ENCODE measurements around the gene MXD4. TPM values are rescaled to one million over a fixed set of nuclear protein-coding genes. Genes with fewer than 3 reads are reported as not detected.

The MXD4 gene
- polyA plus RNA-seq, 1 experiment: 58.3 TPM

DNA sequence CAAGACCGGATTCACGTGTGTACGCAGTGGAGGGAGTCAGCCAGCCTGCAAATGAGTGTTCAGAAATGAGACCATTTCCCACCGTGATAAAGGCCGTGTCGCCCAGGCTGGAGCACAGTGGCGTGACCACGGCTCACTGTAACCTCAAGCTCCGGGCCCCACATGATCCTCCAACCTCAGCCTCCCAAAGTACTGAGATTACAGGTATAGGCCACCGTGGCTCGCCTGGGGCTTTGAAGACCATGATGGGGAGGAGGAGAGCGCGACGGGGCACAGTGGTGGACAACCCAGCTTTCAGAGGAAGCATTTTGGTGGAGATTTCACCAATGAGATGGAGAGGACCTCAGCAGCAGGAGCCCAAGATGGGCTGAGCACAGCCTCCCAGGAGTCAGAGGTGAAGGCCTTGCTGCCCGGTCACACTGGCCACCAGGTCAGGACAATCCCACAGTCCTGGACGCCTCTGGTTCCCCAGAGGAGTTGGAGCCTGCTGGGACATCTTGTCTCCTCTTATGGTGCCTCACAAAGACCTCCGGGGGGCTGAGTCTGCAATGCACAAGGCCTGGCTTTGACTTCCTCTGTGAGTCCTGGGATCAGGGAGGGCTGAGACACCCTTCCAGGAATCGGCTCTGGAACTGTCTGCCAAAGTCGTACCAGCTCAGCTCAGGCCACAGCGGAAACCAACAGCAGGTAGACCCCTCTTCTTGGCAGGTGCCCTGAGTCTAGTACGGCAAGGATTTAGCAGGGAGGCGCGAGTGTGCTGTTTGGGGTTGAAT is 22.4 kb upstream of the MXD4 start:
- TF ChIP-seq, protein P1, sequence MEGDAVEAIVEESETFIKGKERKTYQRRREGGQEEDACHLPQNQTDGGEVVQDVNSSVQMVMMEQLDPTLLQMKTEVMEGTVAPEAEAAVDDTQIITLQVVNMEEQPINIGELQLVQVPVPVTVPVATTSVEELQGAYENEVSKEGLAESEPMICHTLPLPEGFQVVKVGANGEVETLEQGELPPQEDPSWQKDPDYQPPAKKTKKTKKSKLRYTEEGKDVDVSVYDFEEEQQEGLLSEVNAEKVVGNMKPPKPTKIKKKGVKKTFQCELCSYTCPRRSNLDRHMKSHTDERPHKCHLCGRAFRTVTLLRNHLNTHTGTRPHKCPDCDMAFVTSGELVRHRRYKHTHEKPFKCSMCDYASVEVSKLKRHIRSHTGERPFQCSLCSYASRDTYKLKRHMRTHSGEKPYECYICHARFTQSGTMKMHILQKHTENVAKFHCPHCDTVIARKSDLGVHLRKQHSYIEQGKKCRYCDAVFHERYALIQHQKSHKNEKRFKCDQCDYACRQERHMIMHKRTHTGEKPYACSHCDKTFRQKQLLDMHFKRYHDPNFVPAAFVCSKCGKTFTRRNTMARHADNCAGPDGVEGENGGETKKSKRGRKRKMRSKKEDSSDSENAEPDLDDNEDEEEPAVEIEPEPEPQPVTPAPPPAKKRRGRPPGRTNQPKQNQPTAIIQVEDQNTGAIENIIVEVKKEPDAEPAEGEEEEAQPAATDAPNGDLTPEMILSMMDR (IDR thresholded peaks at IDR 0.05; ENCODE audit: insufficient read depth, low read depth, low read length): no peak

GRCh38 chr4:2283199-2283711 is 21.3 kb upstream of the MXD4 start:
- TF ChIP-seq, protein P1 (IDR thresholded peaks at IDR 0.05; ENCODE audit: insufficient read depth, low read depth, low read length): no peak
- no peaks in the 10 kb centered on the region for H3K36me3 ChIP-seq (ENCODE audit: control insufficient read depth, insufficient read depth, low read length)
- POLR2A ChIA-PET: no interaction called here
- no peak for DNase-seq (ENCODE audit: low read depth)
- CTCF ChIA-PET: no interaction called here
- H3K4me3 ChIP-seq (ENCODE audit: low read depth, low read length): no peak overlapping the region
- H3K27me3 ChIP-seq (ENCODE audit: control insufficient read depth, insufficient read depth, low read length): peaks cover 3% of the 10 kb centered on the region; the same call in 1 of the 2 replicates

More for the DNA sequence above, 22.4 kb upstream of the MXD4 start:
- no peaks in the 10 kb centered on the region for H3K36me3 ChIP-seq (ENCODE audit: control insufficient read depth, insufficient read depth, low read length)
- H3K27me3 ChIP-seq (ENCODE audit: control insufficient read depth, insufficient read depth, low read length): peaks cover 3% of the 10 kb centered on the region; the same call in 1 of the 2 replicates
- DNase-seq (ENCODE audit: low read depth): no peak
- no peak overlapping the region for H3K4me3 ChIP-seq (ENCODE audit: low read depth, low read length)
- ChIA-PET POLR2A (no interaction called here), CTCF (no interaction called here)

GRCh38 chr4:2281575-2282343 is 19.9 kb upstream of the MXD4 start:
- ChIA-PET POLR2A (no interaction called here), CTCF (interaction anchor here (0.8 kb wide), 1 partner anchor 72 kb away, joined by 3 read pairs; no protein-coding TSS in a partner anchor)
- TF ChIP-seq, protein P1 (IDR thresholded peaks at IDR 0.05; ENCODE audit: insufficient read depth, low read depth, low read length): no peak
- Histone ChIP-seq H3K4me3 (ENCODE audit: low read depth, low read length) (no peak overlapping the region), H3K36me3 (ENCODE audit: control insufficient read depth, insufficient read depth, low read length) (no peaks in the 10 kb centered on the region), H3K27me3 (ENCODE audit: control insufficient read depth, insufficient read depth, low read length) (peaks cover 3% of the 10 kb centered on the region; the same call in 1 of the 2 replicates)
- no peak for DNase-seq (ENCODE audit: low read depth)

- Histone ChIP-seq H3K4me3 (ENCODE audit: low read depth, low read length) (no peak overlapping the region), H3K36me3 (ENCODE audit: control insufficient read depth, insufficient read depth, low read length) (no peaks in the 10 kb centered on the region), H3K27me3 (ENCODE audit: control insufficient read depth, insufficient read depth, low read length) (peaks cover 3% of the 10 kb centered on the region; the same call in 1 of the 2 replicates)
- POLR2A ChIA-PET: no interaction called here
- no peak for DNase-seq (ENCODE audit: low read depth)
- CTCF ChIA-PET: interaction anchor here (0.7 kb wide), 1 partner anchor 92 kb away, joined by 3 read pairs; no protein-coding TSS in a partner anchor
- TF ChIP-seq, protein P1 (IDR thresholded peaks at IDR 0.05; ENCODE audit: insufficient read depth, low read depth, low read length): peak; percentile 11; the same call in 1 of the 2 replicates
These were observed 18.8 kb upstream of the MXD4 start for GRCh38 chr4:2280531-2281300.

Data from BJ (cell line).